HG02938 (cell line): Measurements from ENCODE around the gene AMT.

Experiments used
- ATAC-seq: cut with Tn5 transposase; IDR thresholded peaks from one replicate; pipeline ENCODE4 v1.9.1; 2021; ENCODE audit warnings: mild to moderate bottlenecking, moderate library complexity; ENCODE audit not compliant: unreplicated experiment

AMT gene

GRCh38 chr3:49422379-49423248, at the start of gene AMT:
TSS of gene AMT (minus strand) at chr3:49422473. CDS start at chr3:49422450, 23 bp downstream.
- ATAC-seq = no peak

GRCh38 chr3:49470714-49471420, 48.6 kb upstream of the AMT start:
- peak; percentile 20 for ATAC-seq

- peak; percentile 77 for ATAC-seq
Measured at GRCh38 chr3:49469936-49470713, 47.9 kb upstream of the AMT start, which contains the start of gene DAG1. TSS of gene DAG1 (plus strand) at chr3:49470267. CDS start at chr3:49510535, 40,268 bp downstream.

- no peak for ATAC-seq
Measured at GRCh38 chr3:49469037-49469935, 47.0 kb upstream of the AMT start.

- ATAC-seq = no peak
Measured at GRCh38 chr3:49466085-49466484, 43.8 kb upstream of the AMT start.

- ATAC-seq = no peak
Measured at GRCh38 chr3:49465270-49466034, 43.2 kb upstream of the AMT start.

- ATAC-seq = no peak
Measured at GRCh38 chr3:49462222-49462621, 39.9 kb upstream of the AMT start.

- ATAC-seq = no peak
Measured at GRCh38 chr3:49461443-49462171, 39.3 kb upstream of the AMT start.

- no peak for ATAC-seq
Measured at GRCh38 chr3:49460956-49461355, 38.7 kb upstream of the AMT start.

- ATAC-seq = no peak
Measured at GRCh38 chr3:49460188-49460890, 38.1 kb upstream of the AMT start.

GRCh38 chr3:49456466-49456865, 34.2 kb upstream of the AMT start:
- no peak for ATAC-seq

- no peak for ATAC-seq
Measured at GRCh38 chr3:49454898-49455681, 32.8 kb upstream of the AMT start.

- no peak for ATAC-seq
Measured at GRCh38 chr3:49454458-49454857, 32.2 kb upstream of the AMT start.

- ATAC-seq = no peak
Measured at GRCh38 chr3:49453621-49454020, 31.3 kb upstream of the AMT start.

GRCh38 chr3:49445391-49445790, 23.1 kb upstream of the AMT start:
- no peak for ATAC-seq

GRCh38 chr3:49434731-49435130, 12.5 kb upstream of the AMT start:
- ATAC-seq = no peak

GRCh38 chr3:49428752-49429080, 6.4 kb upstream of the AMT start:
- ATAC-seq = no peak

- ATAC-seq = no peak
Measured at GRCh38 chr3:49427586-49427985, 5.3 kb upstream of the AMT start.
